DND-41 (cell line): ENCODE results near the gene APLF.
"Not testable (repeated sequence)": the region's sequence is repeated elsewhere in the genome, so short reads cannot be mapped to it uniquely, and the experiment has no call there.

Experiments
- ATAC-seq: fragments of 200-7000 bp; cut with Tn5 transposase; 3 replicates; pipeline ENCODE4 v1.9.1; 2021; ENCODE audit warnings: low read depth; ENCODE audit not compliant: insufficient read depth
- DNase-seq: peaks from one replicate; pipeline ENCODE4 v3.0.0-alpha.2; 2020
- H2AFZ ChIP-seq: 2 replicates; pipeline ENCODE4 v1.6.0; 2012; ENCODE audit warnings: low read depth, low read length
- H3K27ac ChIP-seq: 2 replicates; pipeline ENCODE4 v1.5.1; 2012; ENCODE audit warnings: low read length, inconsistent platforms
- H3K27me3 ChIP-seq: fragments of 200-600 bp; sonication (generic); 2 replicates; pipeline ENCODE4 v1.6.0; 2012; ENCODE audit warnings: low read length, mild to moderate bottlenecking, inconsistent platforms; ENCODE audit not compliant: insufficient read depth, poor library complexity
- H3K36me3 ChIP-seq: 2 replicates; pipeline ENCODE4 v1.5.1; 2012; ENCODE audit warnings: low read length, inconsistent platforms; ENCODE audit not compliant: insufficient read depth
- H3K4me1 ChIP-seq: 2 replicates; pipeline ENCODE4 v1.5.1; 2012; ENCODE audit warnings: mild to moderate bottlenecking, low read length; ENCODE audit not compliant: insufficient read depth
- H3K4me2 ChIP-seq: 2 replicates; pipeline ENCODE4 v1.6.0; 2012; ENCODE audit warnings: mild to moderate bottlenecking, moderate library complexity, low read length, inconsistent platforms; ENCODE audit not compliant: insufficient read depth
- H3K4me3 ChIP-seq, 2 experiments: fragments of 200-600 bp in 1 of 2; shearing (Covaris generic) in 1 of 2; 2 replicates each; pipeline ENCODE4 v1.5.1; 2012 to 2016; ENCODE audit warnings: inconsistent platforms in 2 of 2, low read length in 2 of 2, mild to moderate bottlenecking in 2 of 2, low read depth in 1 of 2, moderate library complexity in 1 of 2
- H3K79me2 ChIP-seq: 2 replicates; pipeline ENCODE4 v1.6.0; 2012; ENCODE audit warnings: low read length, inconsistent platforms; ENCODE audit not compliant: insufficient read depth
- H3K9ac ChIP-seq: 2 replicates; pipeline ENCODE4 v1.6.0; 2012; ENCODE audit warnings: low read depth, mild to moderate bottlenecking, inconsistent platforms, low read length, moderate library complexity
- H3K9me3 ChIP-seq: 2 replicates; pipeline ENCODE4 v1.5.1; 2012; ENCODE audit warnings: low read length, moderate library complexity, mild to moderate bottlenecking, inconsistent platforms; ENCODE audit not compliant: insufficient read depth, severe bottlenecking
- H4K20me1 ChIP-seq: 2 replicates; pipeline ENCODE4 v1.6.0; 2012; ENCODE audit warnings: low read length; ENCODE audit not compliant: insufficient read depth
- CTCF ChIP-seq: IDR thresholded peaks from 2 replicates; pipeline ENCODE4 v1.5.1; 2012; ENCODE audit warnings: borderline replicate concordance, low read length, moderate library complexity, mild to moderate bottlenecking; ENCODE audit not compliant: poor library complexity, severe bottlenecking; ENCODE audit errors: extremely low read depth
- EZH2 ChIP-seq: IDR thresholded peaks from 3 replicates; pipeline ENCODE4 v1.6.1; 2012; ENCODE audit warnings: borderline replicate concordance, low read depth, mild to moderate bottlenecking, moderate library complexity, low read length, inconsistent platforms; ENCODE audit not compliant: severe bottlenecking

Gene APLF

GRCh38 chr2:68482296-68482820 lies 15.0 kb downstream of the APLF start:
- peaks cover 5% of the 10 kb centered on the region; the same call in 1 of the 2 replicates for H3K79me2 ChIP-seq
- no peak for DNase-seq
- H4K20me1 ChIP-seq: no peaks in the 10 kb centered on the region
- no peaks in the 10 kb centered on the region for H3K36me3 ChIP-seq
- no peak overlapping the region for H3K4me2 ChIP-seq
- TF ChIP-seq EZH2 (no peak), CTCF (no peak)
- no peak for ATAC-seq
- H3K9me3 ChIP-seq: no peaks in the 10 kb centered on the region
- H3K27me3 ChIP-seq: no peaks in the 10 kb centered on the region
- H3K4me1 ChIP-seq: no peaks in the 10 kb centered on the region
- H3K27ac ChIP-seq: no peak overlapping the region
- no peak overlapping the region for H3K9ac ChIP-seq
- no peak overlapping the region for H2AFZ ChIP-seq
- no peak overlapping the region for H3K4me3 ChIP-seq

- Histone ChIP-seq H3K4me1 (no peaks in the 10 kb centered on the region; the same call in 1 of the 2 replicates), H3K27me3 (no peaks in the 10 kb centered on the region), H3K4me3 (no peak overlapping the region), H2AFZ (no peak overlapping the region), H4K20me1 (no peaks in the 10 kb centered on the region), H3K27ac (no peak overlapping the region), H3K4me2 (no peak overlapping the region), H3K9me3 (no peaks in the 10 kb centered on the region), H3K79me2 (peaks cover 5% of the 10 kb centered on the region; the same call in 1 of the 2 replicates), H3K9ac (no peak overlapping the region), H3K36me3 (no peaks in the 10 kb centered on the region)
- ATAC-seq: no peak
- TF ChIP-seq EZH2 (no peak), CTCF (no peak)
- no peak for DNase-seq
Measured at GRCh38 chr2:68483011-68483410, 15.6 kb downstream of the APLF start.

GRCh38 chr2:68487773-68488355 lies 20.5 kb downstream of the APLF start:
- no peak for TF ChIP-seq EZH2
- TF ChIP-seq CTCF: peak; percentile 69
- H3K4me2 ChIP-seq: no peak overlapping the region
- no peak overlapping the region for H3K27ac ChIP-seq

GRCh38 chr2:68488605-68489004 lies 21.2 kb downstream of the APLF start:
- not testable (repeated sequence) for H3K79me2 ChIP-seq, ATAC-seq, H2AFZ ChIP-seq, H3K4me2 ChIP-seq, H3K27me3 ChIP-seq, DNase-seq, H4K20me1 ChIP-seq, H3K4me3 ChIP-seq, H3K9ac ChIP-seq, H3K9me3 ChIP-seq, H3K4me1 ChIP-seq, H3K27ac ChIP-seq, H3K36me3 ChIP-seq

More at GRCh38 chr2:68487773-68488355, 20.5 kb downstream of the APLF start:
- DNase-seq: no peak
- no peaks in the 10 kb centered on the region for H3K9me3 ChIP-seq
- peak; percentile 73 for ATAC-seq
- H3K27me3 ChIP-seq: no peaks in the 10 kb centered on the region
- no peaks in the 10 kb centered on the region for H4K20me1 ChIP-seq
- H3K4me3 ChIP-seq: no peak overlapping the region
- H2AFZ ChIP-seq: no peak overlapping the region
- H3K36me3 ChIP-seq: no peaks in the 10 kb centered on the region
- no peaks in the 10 kb centered on the region for H3K79me2 ChIP-seq
- no peaks in the 10 kb centered on the region; the same call in 1 of the 2 replicates for H3K4me1 ChIP-seq
- no peak overlapping the region for H3K9ac ChIP-seq
